Panc1 (cell line): ENCODE results near the gene FABP1. TPM values are rescaled to one million over a fixed set of nuclear protein-coding genes. Genes with fewer than 3 reads are reported as not detected.

Source experiments
- ATAC-seq: fragments of 200-7000 bp; cut with Tn5 transposase; 2 replicates; pipeline ENCODE4 v1.9.1; 2020; ENCODE audit warnings: mild to moderate bottlenecking, moderate library complexity
- BruUV-seq: library from RNA; stranded (reverse); fragments of 400-500 nt; replicated peaks from 2 replicates; lab custom pipeline; 2021; lab: Mats Ljungman, UMichigan
- CTCF ChIA-PET: fragments of 300-600 bp; sonication (Branson Sonifier 250); formaldehyde crosslinking; loops from one replicate; lab custom pipeline; 2022; ENCODE audit warnings: antibody characterized with exemption; lab: Charles Lee
- POLR2A ChIA-PET: fragments of 300-600 bp; sonication (Branson Sonifier 250); formaldehyde crosslinking; loops from one replicate; lab custom pipeline; 2022; ENCODE audit warnings: antibody characterized with exemption; lab: Charles Lee
- DNase-seq: peaks from one replicate; pipeline ENCODE4 v3.0.0-alpha.2; 2010; ENCODE audit warnings: low read depth, low spot score
- H3K27ac ChIP-seq: 2 replicates; pipeline ENCODE4 v1.5.1; 2011; ENCODE audit warnings: mild to moderate bottlenecking, low read length, inconsistent platforms
- H3K27me3 ChIP-seq: fragments of 200-500 bp; sonication (Bioruptor generic); 2 replicates; pipeline ENCODE4 v1.6.0; 2014; ENCODE audit warnings: low read length, inconsistent platforms; ENCODE audit not compliant: control insufficient read depth, insufficient read depth
- H3K36me3 ChIP-seq: fragments of 200-500 bp; sonication (Bioruptor generic); 2 replicates; pipeline ENCODE4 v1.5.1; 2014; ENCODE audit warnings: inconsistent platforms, mild to moderate bottlenecking, low read length, moderate library complexity; ENCODE audit not compliant: control insufficient read depth, insufficient read depth
- H3K4me1 ChIP-seq: 2 replicates; pipeline ENCODE4 v1.5.1; 2011; ENCODE audit warnings: inconsistent platforms, mild to moderate bottlenecking, low read length, moderate library complexity; ENCODE audit not compliant: control insufficient read depth, insufficient read depth
- H3K4me3 ChIP-seq, 2 experiments: 2 replicates each; pipeline ENCODE4 v1.5.1; 2011 to 2012; ENCODE audit warnings: low read depth in 2 of 2, low read length in 2 of 2, mild to moderate bottlenecking in 2 of 2, inconsistent platforms in 1 of 2, moderate library complexity in 1 of 2
- H3K9me3 ChIP-seq: fragments of 200-500 bp; sonication (Bioruptor generic); 2 replicates; pipeline ENCODE4 v1.5.1; 2014; ENCODE audit warnings: low read depth, mild to moderate bottlenecking, inconsistent platforms, low read length, moderate library complexity; ENCODE audit not compliant: control insufficient read depth, insufficient read depth
- CTCF ChIP-seq: fragments of 450-650 bp; IDR thresholded peaks from 2 replicates; pipeline ENCODE4 v1.5.1; 2017; ENCODE audit warnings: mild to moderate bottlenecking
- POLR2AphosphoS5 ChIP-seq: IDR thresholded peaks from 2 replicates; pipeline ENCODE4 v1.6.1; 2012; ENCODE audit warnings: mild to moderate bottlenecking, low read depth, low read length, moderate library complexity
- REST ChIP-seq, 2 experiments: IDR thresholded peaks; 2 replicates each; pipeline ENCODE4 v1.6.1; 2011 to 2012; ENCODE audit warnings: low read depth in 2 of 2, control low read depth in 1 of 2, low read length in 1 of 2, mild to moderate bottlenecking in 1 of 2, moderate library complexity in 1 of 2; ENCODE audit not compliant: insufficient read depth in 1 of 2
- SIN3A ChIP-seq: IDR thresholded peaks from 2 replicates; pipeline ENCODE4 v1.6.1; 2012; ENCODE audit warnings: low read depth, mild to moderate bottlenecking, low read length, moderate library complexity, borderline replicate concordance; ENCODE audit not compliant: insufficient read depth
- TCF7L2 ChIP-seq: IDR thresholded peaks from 2 replicates; pipeline ENCODE4 v1.6.1; 2011; ENCODE audit warnings: mild to moderate bottlenecking, low read depth, low read length, inconsistent platforms
- in situ Hi-C: cut with HindIII; loops from 2 replicates; pipeline ENCODE4 v1.10.0; 2016; ENCODE audit warnings: low sequenced_read_pairs, low pct_unique_long_range_greater_than_20kb
- intact Hi-C: fragments of 100-400 bp; cut with micrococcal nuclease; formaldehyde crosslinking; loops from one replicate; pipeline ENCODE4 v1.10.0; 2022; ENCODE audit not compliant: unreplicated experiment
- total RNA-seq: library from RNA; stranded (reverse); gene quantifications from one replicate; pipeline ENCODE4 v1.2.1, GENCODE V29; 2021; ENCODE audit not compliant: unreplicated experiment

FABP1 gene
- total RNA-seq, 1 experiment from 2014 or later: 0.36 TPM

GRCh38 chr2:88131201-88131998 is 3.5 kb upstream of the FABP1 start:
- Histone ChIP-seq H3K27me3 (peaks cover 3% of the 10 kb centered on the region), H3K36me3 (no peaks in the 10 kb centered on the region), H3K4me3 (no peak overlapping the region), H3K9me3 (no peaks in the 10 kb centered on the region), H3K27ac (no peak overlapping the region), H3K4me1 (no peaks in the 10 kb centered on the region)
- BruUV-seq: no TSS peak
- ATAC-seq (no peak), DNase-seq (no peak)
- ChIA-PET POLR2A (no interaction called here), CTCF (no interaction called here)
- intact Hi-C loops (no loop called here), in situ Hi-C loops (no loop called here)
- no peak for TF ChIP-seq TCF7L2

- Histone ChIP-seq H3K4me3 (no peak overlapping the region), H3K4me1 (no peaks in the 10 kb centered on the region), H3K36me3 (no peaks in the 10 kb centered on the region), H3K27ac (no peak overlapping the region), H3K27me3 (no peaks in the 10 kb centered on the region; the same call in none of the 2 replicates), H3K9me3 (no peaks in the 10 kb centered on the region)
- in situ Hi-C loops (no loop called here), intact Hi-C loops (no loop called here)
- DNase-seq (no peak), ATAC-seq (no peak)
- ChIA-PET POLR2A (no interaction called here), CTCF (no interaction called here)
- BruUV-seq: no TSS peak
- no peak for TF ChIP-seq REST (IDR thresholded peaks at IDR 0.05; ENCODE audit: insufficient read depth in 1 of 2, low read depth in 2 of 2, low read length in 1 of 2)
- no peak for TF ChIP-seq CTCF
- TF ChIP-seq TCF7L2: no peak
These were observed 1.6 kb upstream of the FABP1 start for GRCh38 chr2:88129313-88129959.

GRCh38 chr2:88128654-88129312 is 921 bp upstream of the FABP1 start:
- no peak overlapping the region for H3K27ac ChIP-seq
- no peaks in the 10 kb centered on the region for H3K9me3 ChIP-seq
- no TSS peak for BruUV-seq
- ATAC-seq: no peak
- intact Hi-C loops: no loop called here
- ChIA-PET POLR2A (no interaction called here), CTCF (no interaction called here)
- in situ Hi-C loops: no loop called here
- H3K27me3 ChIP-seq: no peaks in the 10 kb centered on the region; the same call in none of the 2 replicates
- H3K4me1 ChIP-seq: no peaks in the 10 kb centered on the region
- H3K4me3 ChIP-seq: no peak overlapping the region
- no peaks in the 10 kb centered on the region for H3K36me3 ChIP-seq
- no peak for DNase-seq
- TF ChIP-seq TCF7L2 (no peak), POLR2AphosphoS5 (no peak), SIN3A (no peak), REST (IDR thresholded peaks at IDR 0.05; ENCODE audit: insufficient read depth in 1 of 2, low read depth in 2 of 2, low read length in 1 of 2) (no peak), CTCF (no peak)
